ENCODE results near the gene HOXA9. TPM values are rescaled to one million over a fixed set of nuclear protein-coding genes. Genes with fewer than 3 reads are reported as not detected.

HOXA9 gene
- polyA plus RNA-seq, 3 donors: 0.55 to 1.9 (median 1.2) TPM

GRCh38 chr7:27126596-27127327 is 38.6 kb downstream of the HOXA9 start:
- no peak overlapping the region for H3K4me3 Mint-ChIP-seq
- Histone ChIP-seq H4K20me1 (ENCODE audit: insufficient read depth, low read length) (no peaks in the 10 kb centered on the region), H3K9me3 (replicated peaks in 1 of 2; ENCODE audit: control insufficient read depth in 1 of 2, insufficient read depth in 1 of 2, low read length in 2 of 2) (no peaks in the 10 kb centered on the region), H3K4me1 (ENCODE audit: control insufficient read depth in 1 of 2, insufficient read depth in 2 of 2, low read length in 2 of 2) (peaks cover 0 to 7% of the 10 kb centered on the region in 2 donors), H3K4me3 (replicated peaks in 1 of 3; ENCODE audit: low read depth in 2 of 3, low read length in 3 of 3) (no peak overlapping the region), H3K4me2 (replicated peaks; ENCODE audit: extremely low read depth, low read length, poor library complexity, severe bottlenecking) (no peak overlapping the region), H2AFZ (ENCODE audit: insufficient read depth, low read depth, low read length, poor library complexity, severe bottlenecking) (no peak overlapping the region), H3K9ac (ENCODE audit: insufficient read depth, low read length, poor library complexity, severe bottlenecking) (no peak overlapping the region), H3K79me2 (ENCODE audit: insufficient read depth, low read length) (no peaks in the 10 kb centered on the region), H3K27me3 (ENCODE audit: control insufficient read depth in 2 of 2, insufficient read depth in 2 of 2, low read length in 2 of 2) (no peaks in the 10 kb centered on the region), H3K36me3 (replicated peaks in 1 of 2; ENCODE audit: control insufficient read depth in 1 of 2, insufficient read depth in 2 of 2, low read length in 2 of 2) (no peaks in the 10 kb centered on the region), H3K27ac (ENCODE audit: low read depth in 1 of 2, low read length in 2 of 2) (no peak overlapping the region)
- intact Hi-C loops (cut with micrococcal nuclease): no loop called here
- peaks cover 3 to 10% (median 4%) of the 10 kb centered on the region in 3 donors for H3K27me3 Mint-ChIP-seq (ENCODE audit: low read depth in 3 of 3)
- no peak for TF ChIP-seq CTCF (IDR thresholded peaks at IDR 0.05)
- H3K4me1 Mint-ChIP-seq: peaks cover 12% of the 10 kb centered on the region
- H3K9me3 Mint-ChIP-seq: peaks cover 0 to 6% (median 3%) of the 10 kb centered on the region in 7 donors
- no CpG with 5 or more reads among the region's 3 CpGs for WGBS (ENCODE audit: insufficient coverage)
- DNase-seq: no peak
- no peak overlapping the region for H3K27ac Mint-ChIP-seq
- peaks cover 0 to 2% of the 10 kb centered on the region in 2 donors for H3K36me3 Mint-ChIP-seq

- Histone ChIP-seq H3K4me2 (replicated peaks; ENCODE audit: extremely low read depth, low read length, poor library complexity, severe bottlenecking) (no peak overlapping the region), H3K79me2 (ENCODE audit: insufficient read depth, low read length) (no peaks in the 10 kb centered on the region), H3K4me3 (replicated peaks in 1 of 3; ENCODE audit: low read depth in 2 of 3, low read length in 3 of 3) (no peak overlapping the region), H2AFZ (ENCODE audit: insufficient read depth, low read depth, low read length, poor library complexity, severe bottlenecking) (no peak overlapping the region), H3K4me1 (ENCODE audit: control insufficient read depth in 1 of 2, insufficient read depth in 2 of 2, low read length in 2 of 2) (peaks cover 0 to 2% of the 10 kb centered on the region in 2 donors), H3K9me3 (replicated peaks in 1 of 2; ENCODE audit: control insufficient read depth in 1 of 2, insufficient read depth in 1 of 2, low read length in 2 of 2) (no peaks in the 10 kb centered on the region), H3K27ac (ENCODE audit: low read depth in 1 of 2, low read length in 2 of 2) (no peak overlapping the region), H3K36me3 (replicated peaks in 1 of 2; ENCODE audit: control insufficient read depth in 1 of 2, insufficient read depth in 2 of 2, low read length in 2 of 2) (no peaks in the 10 kb centered on the region), H3K9ac (ENCODE audit: insufficient read depth, low read length, poor library complexity, severe bottlenecking) (no peak overlapping the region), H4K20me1 (ENCODE audit: insufficient read depth, low read length) (no peaks in the 10 kb centered on the region), H3K27me3 (ENCODE audit: control insufficient read depth in 2 of 2, insufficient read depth in 2 of 2, low read length in 2 of 2) (no peaks in the 10 kb centered on the region)
- no peak for TF ChIP-seq CTCF (IDR thresholded peaks at IDR 0.05)
- Mint-ChIP-seq H3K27me3 (ENCODE audit: low read depth in 3 of 3) (peaks cover 3 to 10% (median 4%) of the 10 kb centered on the region in 3 donors), H3K36me3 (peaks cover 0 to 2% of the 10 kb centered on the region in 2 donors), H3K9me3 (peaks cover 0 to 4% (median 2%) of the 10 kb centered on the region in 7 donors), H3K4me1 (peaks cover 6% of the 10 kb centered on the region), H3K27ac (no peak overlapping the region), H3K4me3 (no peak overlapping the region)
- WGBS (ENCODE audit: insufficient coverage): 88% methylated on average over 4 of the region's 5 CpGs
- intact Hi-C loops (cut with micrococcal nuclease): no loop called here
- no peak for DNase-seq
Observed at GRCh38 chr7:27125986-27126394, 39.3 kb downstream of the HOXA9 start.

Measured in CD14-positive monocyte (primary cell).